ENCODE results near the gene CINP. TPM values are rescaled to one million over a fixed set of nuclear protein-coding genes. Genes with fewer than 3 reads are reported as not detected.

CINP gene
- total and polyA plus RNA-seq, 2 experiments from 2014 or later: 52.1 to 60.3 TPM

DNA sequence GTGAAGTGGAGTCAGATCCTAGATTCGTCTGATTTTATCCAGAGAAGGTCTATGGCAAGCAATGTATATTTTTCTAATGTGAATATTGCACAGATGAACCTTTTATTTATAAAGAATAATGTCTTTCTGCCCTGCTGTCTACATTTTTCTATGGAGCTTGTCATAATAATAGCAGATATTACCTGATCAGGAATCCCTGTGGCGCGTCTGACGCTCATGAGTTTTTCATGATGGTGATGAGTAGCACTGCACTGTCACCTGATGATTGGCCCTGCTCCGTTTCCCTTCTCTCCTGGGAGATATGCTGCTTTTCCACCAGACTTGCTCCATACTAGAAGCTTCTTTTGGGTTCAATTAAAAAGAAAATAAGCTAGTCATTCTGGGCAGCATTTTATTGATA, 20.5 kb downstream of the CINP start:
- Histone ChIP-seq H4K20me1 (ENCODE audit: insufficient read depth) (no peaks in the 10 kb centered on the region), H3K4me3 (no peak overlapping the region), H3K79me2 (ENCODE audit: insufficient read depth) (no peaks in the 10 kb centered on the region), H3K4me2 (ENCODE audit: unreplicated experiment) (no peak overlapping the region), H3K27me3 (replicated peaks; ENCODE audit: insufficient read depth) (no peaks in the 10 kb centered on the region), H3K9ac (no peak overlapping the region), H3K9me3 (ENCODE audit: low read depth) (no peaks in the 10 kb centered on the region), H3K9me2 (ENCODE audit: insufficient read depth) (no peaks in the 10 kb centered on the region), H3K4me1 (ENCODE audit: insufficient read depth) (no peaks in the 10 kb centered on the region), H2AFZ (no peak overlapping the region), H3K36me3 (ENCODE audit: low read depth) (peaks cover 7% of the 10 kb centered on the region; the same call in 1 of the 2 replicates), H3K27ac (no peak overlapping the region), H3F3A (ENCODE audit: insufficient read depth) (no peaks in the 10 kb centered on the region)
- DNase-seq: no peak
- in situ Hi-C loops (cut with MboI): no loop called here
- no peak for TF ChIP-seq EZH2 (IDR thresholded peaks at IDR 0.05; ENCODE audit: insufficient read depth, poor library complexity, severe bottlenecking)
- TF ChIP-seq EZH2phosphoT487 (IDR thresholded peaks at IDR 0.05; ENCODE audit: insufficient read depth, low read depth): no peak
- 94 to 96% methylated on average over 5 of the region's 5 CpGs for WGBS, 2 experiments (ENCODE audit: low coverage in 1 of 2, low lambda C conversion rate in 2 of 2, missing lambda C conversion rate in 2 of 2)

DNA sequence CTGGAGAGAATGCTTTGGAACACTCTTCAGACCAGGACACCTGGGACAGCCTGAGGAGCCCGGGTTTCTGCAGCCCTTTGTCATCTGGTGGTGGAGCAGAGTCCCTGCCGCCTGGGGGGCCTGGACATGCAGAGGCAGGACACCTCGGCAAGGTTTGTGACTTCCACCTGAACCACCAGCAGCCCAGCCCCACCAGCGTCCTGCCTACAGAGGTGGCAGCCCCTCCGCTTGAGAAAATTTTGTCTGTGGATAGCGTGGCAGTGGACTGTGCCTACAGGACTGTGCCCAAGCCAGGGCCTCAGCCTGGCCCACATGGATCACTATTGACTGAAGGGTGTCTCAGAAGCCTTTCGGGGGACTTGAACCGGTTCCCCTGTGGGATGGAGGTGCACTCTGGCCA, 21.1 kb downstream of the CINP start:
- 88% methylated on average over 8 of the region's 8 CpGs for WGBS, 2 experiments (ENCODE audit: low coverage in 1 of 2, low lambda C conversion rate in 2 of 2, missing lambda C conversion rate in 2 of 2)
- Histone ChIP-seq H3K4me1 (ENCODE audit: insufficient read depth) (no peaks in the 10 kb centered on the region), H3K79me2 (ENCODE audit: insufficient read depth) (no peaks in the 10 kb centered on the region), H3K9me2 (ENCODE audit: insufficient read depth) (no peaks in the 10 kb centered on the region), H3K36me3 (ENCODE audit: low read depth) (peaks cover 7% of the 10 kb centered on the region; the same call in 1 of the 2 replicates), H3K27ac (no peak overlapping the region), H4K20me1 (ENCODE audit: insufficient read depth) (no peaks in the 10 kb centered on the region), H3K4me2 (ENCODE audit: unreplicated experiment) (no peak overlapping the region), H3K9me3 (ENCODE audit: low read depth) (no peaks in the 10 kb centered on the region), H3F3A (ENCODE audit: insufficient read depth) (no peaks in the 10 kb centered on the region), H2AFZ (no peak overlapping the region), H3K27me3 (replicated peaks; ENCODE audit: insufficient read depth) (no peaks in the 10 kb centered on the region), H3K4me3 (no peak overlapping the region), H3K9ac (no peak overlapping the region)
- in situ Hi-C loops (cut with MboI): no loop called here
- TF ChIP-seq EZH2 (IDR thresholded peaks at IDR 0.05; ENCODE audit: insufficient read depth, poor library complexity, severe bottlenecking): no peak
- TF ChIP-seq EZH2phosphoT487 (IDR thresholded peaks at IDR 0.05; ENCODE audit: insufficient read depth, low read depth): no peak
- DNase-seq: no peak

DNA sequence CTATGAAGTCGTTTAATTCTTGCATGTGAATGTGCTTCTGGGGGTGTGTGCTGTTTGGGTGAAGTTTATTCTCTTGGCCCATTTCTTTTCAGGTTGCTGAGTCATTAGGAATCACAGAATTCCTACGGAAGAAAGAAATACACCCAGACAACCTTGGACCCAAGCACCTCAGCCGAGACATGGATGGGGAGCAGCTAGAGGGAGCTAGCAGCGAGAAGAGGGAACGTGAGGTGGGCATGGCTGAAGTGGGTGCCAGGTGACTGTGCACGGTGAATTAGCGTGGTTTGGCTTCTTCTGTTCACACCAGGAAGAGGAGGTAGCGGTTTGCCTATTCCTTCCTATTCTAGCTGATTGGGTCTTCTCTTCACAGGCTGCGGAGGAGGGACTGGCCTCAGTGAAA, 24.0 kb downstream of the CINP start:
- Histone ChIP-seq H3K4me1 (ENCODE audit: insufficient read depth) (no peaks in the 10 kb centered on the region), H3K36me3 (ENCODE audit: low read depth) (no peaks in the 10 kb centered on the region; the same call in 1 of the 2 replicates), H3F3A (ENCODE audit: insufficient read depth) (no peaks in the 10 kb centered on the region), H3K9ac (no peak overlapping the region), H3K9me3 (ENCODE audit: low read depth) (no peaks in the 10 kb centered on the region), H3K27ac (no peak overlapping the region), H2AFZ (no peak overlapping the region), H3K4me2 (ENCODE audit: unreplicated experiment) (no peak overlapping the region), H3K27me3 (replicated peaks; ENCODE audit: insufficient read depth) (no peaks in the 10 kb centered on the region), H3K4me3 (no peak overlapping the region), H4K20me1 (ENCODE audit: insufficient read depth) (no peaks in the 10 kb centered on the region), H3K79me2 (ENCODE audit: insufficient read depth) (no peaks in the 10 kb centered on the region), H3K9me2 (ENCODE audit: insufficient read depth) (no peaks in the 10 kb centered on the region)
- in situ Hi-C loops (cut with MboI): no loop called here
- WGBS, 2 experiments (ENCODE audit: low coverage in 1 of 2, low lambda C conversion rate in 2 of 2, missing lambda C conversion rate in 2 of 2): 95 to 97% methylated on average over 9 of the region's 9 CpGs
- TF ChIP-seq EZH2 (IDR thresholded peaks at IDR 0.05; ENCODE audit: insufficient read depth, poor library complexity, severe bottlenecking) (no peak), EZH2phosphoT487 (IDR thresholded peaks at IDR 0.05; ENCODE audit: insufficient read depth, low read depth) (no peak)
- DNase-seq: no peak

DNA sequence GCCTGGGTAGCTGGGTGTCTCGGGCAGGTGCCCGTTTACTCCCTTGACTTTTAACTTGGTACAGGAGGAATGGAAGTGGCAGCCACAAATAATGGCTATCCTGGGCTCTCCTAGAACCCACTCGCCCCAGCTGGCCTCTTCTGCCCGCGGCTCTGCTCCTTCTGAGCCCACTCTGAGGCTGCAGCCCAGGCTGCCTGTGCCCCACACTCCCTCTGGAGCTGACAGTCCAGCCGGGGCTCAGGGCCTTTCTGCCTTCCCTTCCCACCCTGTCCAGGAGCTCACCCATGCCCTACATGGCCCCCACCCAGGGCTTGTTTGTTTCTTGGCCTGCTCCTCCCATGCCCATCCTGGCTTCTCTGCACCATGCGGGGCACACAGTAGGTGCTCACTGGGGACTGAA, 27.5 kb downstream of the CINP start:
- no peaks in the 10 kb centered on the region for H3K4me1 ChIP-seq (ENCODE audit: insufficient read depth)
- H3K9me3 ChIP-seq (ENCODE audit: low read depth): no peaks in the 10 kb centered on the region
- H3K36me3 ChIP-seq (ENCODE audit: low read depth): no peaks in the 10 kb centered on the region
- H3K9ac ChIP-seq: no peak overlapping the region
- H3K4me3 ChIP-seq: no peak overlapping the region
- H3K27ac ChIP-seq: no peak overlapping the region
- TF ChIP-seq EZH2phosphoT487 (IDR thresholded peaks at IDR 0.05; ENCODE audit: insufficient read depth, low read depth) (no peak), EZH2 (IDR thresholded peaks at IDR 0.05; ENCODE audit: insufficient read depth, poor library complexity, severe bottlenecking) (no peak)
- no peak overlapping the region for H3K4me2 ChIP-seq (ENCODE audit: unreplicated experiment)
- WGBS, 2 experiments (ENCODE audit: low coverage in 1 of 2, low lambda C conversion rate in 2 of 2, missing lambda C conversion rate in 2 of 2): 89 to 100% methylated on average over 6 to 7 of the region's 7 CpGs
- H3K9me2 ChIP-seq (ENCODE audit: insufficient read depth): no peaks in the 10 kb centered on the region
- H3K79me2 ChIP-seq (ENCODE audit: insufficient read depth): no peaks in the 10 kb centered on the region
- DNase-seq: no peak
- H3F3A ChIP-seq (ENCODE audit: insufficient read depth): no peaks in the 10 kb centered on the region
- no peaks in the 10 kb centered on the region for H3K27me3 ChIP-seq (replicated peaks; ENCODE audit: insufficient read depth)
- H2AFZ ChIP-seq: no peak overlapping the region
- no peaks in the 10 kb centered on the region for H4K20me1 ChIP-seq (ENCODE audit: insufficient read depth)
- in situ Hi-C loops (cut with MboI): no loop called here
